Measurements from ENCODE around the gene ALOX15B. TPM values are rescaled to one million over a fixed set of nuclear protein-coding genes. Genes with fewer than 3 reads are reported as not detected.

Gene ALOX15B
- total RNA-seq, 1 experiment from 2014 or later: not detected

GRCh38 chr17:8031950-8032349 is 6.9 kb upstream of the ALOX15B start:
- H3K9me3 ChIP-seq (ENCODE audit: insufficient read depth, low read depth): no peaks in the 10 kb centered on the region
- no peaks in the 10 kb centered on the region for H3K9me2 ChIP-seq (ENCODE audit: insufficient read depth)
- TF ChIP-seq CTCF (conservative IDR thresholded peaks at IDR 0.05) (no peak), EZH2 (IDR thresholded peaks at IDR 0.05; ENCODE audit: low read depth) (no peak)
- no peak overlapping the region for H3K4me2 ChIP-seq
- POLR2A ChIA-PET (ENCODE audit: unreplicated experiment): interaction anchor here (0.7 kb wide), 2 partner anchors 46 to 158 kb away, joined by 3 to 11 read pairs; partner anchors contain the start of gene BORCS6
- intact Hi-C loops (cut with micrococcal nuclease; ENCODE audit: unreplicated experiment): no loop called here
- H3F3A ChIP-seq (ENCODE audit: insufficient read depth, low read depth): peaks cover 5% of the 10 kb centered on the region; the same call in 1 of the 2 replicates
- BruUV-seq (replicated peaks): no TSS peak
- no peaks in the 10 kb centered on the region for H3K79me2 ChIP-seq (ENCODE audit: low read depth)
- no peaks in the 10 kb centered on the region for H4K20me1 ChIP-seq (ENCODE audit: insufficient read depth)
- H3K27ac ChIP-seq: no peak overlapping the region
- peaks cover 9% of the 10 kb centered on the region for H3K4me1 ChIP-seq (replicated peaks; ENCODE audit: insufficient read depth)
- no peak overlapping the region for H2AFZ ChIP-seq
- no peaks in the 10 kb centered on the region for H3K36me3 ChIP-seq (ENCODE audit: low read depth)
- CTCF ChIA-PET: no interaction called here
- H3K27me3 ChIP-seq (ENCODE audit: insufficient read depth, low read depth): no peaks in the 10 kb centered on the region
- H3K4me3 ChIP-seq: no peak overlapping the region
- DNase-seq: no peak

GRCh38 chr17:8032442-8032841 is 6.4 kb upstream of the ALOX15B start:
- TF ChIP-seq EZH2 (IDR thresholded peaks at IDR 0.05; ENCODE audit: low read depth) (no peak), CTCF (conservative IDR thresholded peaks at IDR 0.05) (no peak)
- Histone ChIP-seq H3K27ac (no peak overlapping the region), H3K4me1 (replicated peaks; ENCODE audit: insufficient read depth) (peaks cover 9% of the 10 kb centered on the region), H3K4me3 (no peak overlapping the region), H2AFZ (no peak overlapping the region), H3K27me3 (ENCODE audit: insufficient read depth, low read depth) (no peaks in the 10 kb centered on the region), H3K9me3 (ENCODE audit: insufficient read depth, low read depth) (no peaks in the 10 kb centered on the region), H3F3A (ENCODE audit: insufficient read depth, low read depth) (peaks cover 5% of the 10 kb centered on the region; the same call in 1 of the 2 replicates), H4K20me1 (ENCODE audit: insufficient read depth) (no peaks in the 10 kb centered on the region), H3K4me2 (no peak overlapping the region), H3K9me2 (ENCODE audit: insufficient read depth) (no peaks in the 10 kb centered on the region), H3K36me3 (ENCODE audit: low read depth) (no peaks in the 10 kb centered on the region), H3K79me2 (ENCODE audit: low read depth) (no peaks in the 10 kb centered on the region)
- ChIA-PET CTCF (no interaction called here), POLR2A (ENCODE audit: unreplicated experiment) (no interaction called here)
- BruUV-seq (replicated peaks): no TSS peak
- intact Hi-C loops (cut with micrococcal nuclease; ENCODE audit: unreplicated experiment): no loop called here
- no peak for DNase-seq

- no peaks in the 10 kb centered on the region for H3K27me3 ChIP-seq (ENCODE audit: insufficient read depth, low read depth)
- POLR2A ChIA-PET (ENCODE audit: unreplicated experiment): no interaction called here
- H3F3A ChIP-seq (ENCODE audit: insufficient read depth, low read depth): peaks cover 9% of the 10 kb centered on the region; the same call in 1 of the 2 replicates
- no TSS peak for BruUV-seq (replicated peaks)
- H3K79me2 ChIP-seq (ENCODE audit: low read depth): no peaks in the 10 kb centered on the region
- H3K4me3 ChIP-seq: no peak overlapping the region
- no peaks in the 10 kb centered on the region for H3K36me3 ChIP-seq (ENCODE audit: low read depth)
- no peaks in the 10 kb centered on the region for H4K20me1 ChIP-seq (ENCODE audit: insufficient read depth)
- TF ChIP-seq CTCF (conservative IDR thresholded peaks at IDR 0.05) (no peak), EZH2 (IDR thresholded peaks at IDR 0.05; ENCODE audit: low read depth) (no peak)
- H3K9me3 ChIP-seq (ENCODE audit: insufficient read depth, low read depth): no peaks in the 10 kb centered on the region
- no peak for DNase-seq
- peaks cover 5% of the 10 kb centered on the region; the same call in 1 of the 2 replicates for H3K4me1 ChIP-seq (replicated peaks; ENCODE audit: insufficient read depth)
- CTCF ChIA-PET: interaction anchor here (0.6 to 0.7 kb wide), 2 partner anchors 18 to 450 kb away, joined by 3 to 18 read pairs; no protein-coding TSS in a partner anchor
- H2AFZ ChIP-seq: no peak overlapping the region
- intact Hi-C loops (cut with micrococcal nuclease; ENCODE audit: unreplicated experiment): loop anchor here (5.0 kb wide), 1 partner anchor 992 kb away; no protein-coding TSS in a partner anchor
- H3K9me2 ChIP-seq (ENCODE audit: insufficient read depth): no peaks in the 10 kb centered on the region
- H3K4me2 ChIP-seq: no peak overlapping the region
- no peak overlapping the region for H3K27ac ChIP-seq
Observed at GRCh38 chr17:8039611-8040168, 831 bp downstream of the ALOX15B start.

All from PC-9 (cell line).